ENCODE data around the gene ZNF513.

- TF ChIP-seq CTCF (IDR thresholded peaks at IDR 0.05): no peak
- TF ChIP-seq POLR2A (IDR thresholded peaks at IDR 0.05): no peak
Measured at GRCh38 chr2:27408601-27409320, 28.2 kb upstream of the ZNF513 start.

All from suprapubic skin (tissue), 3 donors.